OCI-LY7 (cell line): ENCODE measurements around the gene PTPRM. TPM values are rescaled to one million over a fixed set of nuclear protein-coding genes. Genes with fewer than 3 reads are reported as not detected.

Source experiments
- BruUV-seq: library from RNA; stranded (reverse); fragments of 400-500 nt; replicated peaks from 2 replicates; lab custom pipeline; 2021; lab: Mats Ljungman, UMichigan
- CTCF ChIA-PET: fragments of 300-600 bp; sonication (Branson Sonifier 250); formaldehyde crosslinking; loops from one replicate; lab custom pipeline; 2022; ENCODE audit warnings: antibody characterized with exemption; ENCODE audit not compliant: unreplicated experiment; lab: Charles Lee
- POLR2A ChIA-PET: fragments of 300-600 bp; sonication (Branson Sonifier 250); formaldehyde crosslinking; loops from one replicate; lab custom pipeline; 2022; ENCODE audit warnings: antibody characterized with exemption; lab: Charles Lee
- DNase-seq: peaks from one replicate; pipeline ENCODE4 v3.0.0-alpha.2; 2015; ENCODE audit warnings: low spot score
- H2AFZ ChIP-seq: fragments of 200-600 bp; sonication (generic), shearing (Covaris generic); 2 replicates; pipeline ENCODE4 v1.6.1; 2014; ENCODE audit warnings: mild to moderate bottlenecking, antibody characterized with exemption, low read length, moderate library complexity
- H3K27ac ChIP-seq: fragments of 200-600 bp; sonication (generic); 2 replicates; pipeline ENCODE4 v1.5.1; 2014; ENCODE audit warnings: mixed run types, low read depth, mild to moderate bottlenecking, moderate library complexity, low read length, inconsistent platforms; ENCODE audit not compliant: poor library complexity, severe bottlenecking
- H3K36me3 ChIP-seq: fragments of 200-600 bp; sonication (generic); 2 replicates; pipeline ENCODE4 v1.6.1; 2014; ENCODE audit warnings: mild to moderate bottlenecking, antibody characterized with exemption, low read length, moderate library complexity, mixed read lengths; ENCODE audit not compliant: insufficient read depth
- H3K4me1 ChIP-seq: fragments of 200-600 bp; sonication (generic); 2 replicates; pipeline ENCODE4 v1.5.1; 2014; ENCODE audit warnings: mild to moderate bottlenecking, low read length; ENCODE audit not compliant: insufficient read depth, poor library complexity, severe bottlenecking
- H3K4me2 ChIP-seq: fragments of 200-600 bp; sonication (generic); 2 replicates; pipeline ENCODE4 v1.6.1; 2014; ENCODE audit warnings: mild to moderate bottlenecking, low read length
- H3K4me3 ChIP-seq: fragments of 200-600 bp; sonication (generic); 2 replicates; pipeline ENCODE4 v1.5.1; 2014; ENCODE audit warnings: mild to moderate bottlenecking, low read depth, low read length; ENCODE audit not compliant: poor library complexity, severe bottlenecking
- H3K79me2 ChIP-seq: fragments of 200-600 bp; sonication (generic); 2 replicates; pipeline ENCODE4 v1.6.1; 2016; ENCODE audit warnings: low read depth, mild to moderate bottlenecking, low read length, moderate library complexity, mixed read lengths; ENCODE audit not compliant: insufficient read depth
- H3K9me2 ChIP-seq: fragments of 200-600 bp; sonication (generic); 2 replicates; pipeline ENCODE4 v1.6.1; 2016; ENCODE audit warnings: mild to moderate bottlenecking, low read length, mixed read lengths; ENCODE audit not compliant: insufficient read depth
- H3K9me3 ChIP-seq: fragments of 200-600 bp; sonication (generic); 2 replicates; pipeline ENCODE4 v1.6.1; 2014; ENCODE audit warnings: mild to moderate bottlenecking, mixed run types, low read length, mixed read lengths
- H4K20me1 ChIP-seq: fragments of 200-600 bp; sonication (generic); 2 replicates; pipeline ENCODE4 v1.6.1; 2014; ENCODE audit warnings: mild to moderate bottlenecking, antibody characterized with exemption, low read length, moderate library complexity, mixed read lengths; ENCODE audit not compliant: insufficient read depth
- EZH2phosphoT487 ChIP-seq: fragments of 200-600 bp; sonication (generic); IDR thresholded peaks from 2 replicates; pipeline ENCODE4 v1.6.1; 2018; ENCODE audit warnings: low read depth, borderline replicate concordance, mild to moderate bottlenecking, mixed run types, antibody characterized with exemption, low read length, moderate library complexity, mixed read lengths
- intact Hi-C: fragments of 100-400 bp; cut with micrococcal nuclease; formaldehyde crosslinking; loops from one replicate; pipeline ENCODE4 v1.10.0; 2022; ENCODE audit not compliant: unreplicated experiment
- total RNA-seq, 2 experiments: library from RNA; depleted of rRNA in 1 of 2; stranded (reverse); fragments of >200 nt in 1 of 2; shearing (Covaris generic) in 1 of 2; gene quantifications; 2 replicates each; pipeline ENCODE4 v1.2.3, GENCODE V29; 2014 to 2022
- TF ChIP-seq, protein P1 (sequence below): fragments of 200-600 bp; sonication (generic); conservative IDR thresholded peaks from 2 replicates; pipeline ENCODE4 v1.5.1; 2014; ENCODE audit warnings: mild to moderate bottlenecking, antibody characterized with exemption, low read length, moderate library complexity, mixed read lengths

PTPRM gene
- total RNA-seq, 2 experiments from 2014 or later, result not detected

GRCh38 chr18:7872569-7872968 lies 305.5 kb downstream of the PTPRM start:
- no TSS peak for BruUV-seq
- Histone ChIP-seq H3K36me3 (no peaks in the 10 kb centered on the region), H3K4me3 (no peak overlapping the region), H3K4me2 (no peak overlapping the region), H4K20me1 (no peaks in the 10 kb centered on the region), H3K27ac (no peak overlapping the region), H3K79me2 (no peaks in the 10 kb centered on the region), H2AFZ (no peak overlapping the region), H3K4me1 (no peaks in the 10 kb centered on the region), H3K9me2 (no peaks in the 10 kb centered on the region), H3K9me3 (no peaks in the 10 kb centered on the region)
- TF ChIP-seq, protein P1, sequence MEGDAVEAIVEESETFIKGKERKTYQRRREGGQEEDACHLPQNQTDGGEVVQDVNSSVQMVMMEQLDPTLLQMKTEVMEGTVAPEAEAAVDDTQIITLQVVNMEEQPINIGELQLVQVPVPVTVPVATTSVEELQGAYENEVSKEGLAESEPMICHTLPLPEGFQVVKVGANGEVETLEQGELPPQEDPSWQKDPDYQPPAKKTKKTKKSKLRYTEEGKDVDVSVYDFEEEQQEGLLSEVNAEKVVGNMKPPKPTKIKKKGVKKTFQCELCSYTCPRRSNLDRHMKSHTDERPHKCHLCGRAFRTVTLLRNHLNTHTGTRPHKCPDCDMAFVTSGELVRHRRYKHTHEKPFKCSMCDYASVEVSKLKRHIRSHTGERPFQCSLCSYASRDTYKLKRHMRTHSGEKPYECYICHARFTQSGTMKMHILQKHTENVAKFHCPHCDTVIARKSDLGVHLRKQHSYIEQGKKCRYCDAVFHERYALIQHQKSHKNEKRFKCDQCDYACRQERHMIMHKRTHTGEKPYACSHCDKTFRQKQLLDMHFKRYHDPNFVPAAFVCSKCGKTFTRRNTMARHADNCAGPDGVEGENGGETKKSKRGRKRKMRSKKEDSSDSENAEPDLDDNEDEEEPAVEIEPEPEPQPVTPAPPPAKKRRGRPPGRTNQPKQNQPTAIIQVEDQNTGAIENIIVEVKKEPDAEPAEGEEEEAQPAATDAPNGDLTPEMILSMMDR, result no peak
- no peak for TF ChIP-seq EZH2phosphoT487
- POLR2A ChIA-PET, result interaction anchor here (1.0 kb wide), 1 partner anchor 33 kb away, joined by 3 read pairs; no protein-coding TSS in a partner anchor
- intact Hi-C loops, result no loop called here
- CTCF ChIA-PET, result no interaction called here
- no peak for DNase-seq

GRCh38 chr18:7873316-7873715 lies 306.2 kb downstream of the PTPRM start:
- ChIA-PET CTCF (no interaction called here), POLR2A (interaction anchor here (1.0 kb wide), 1 partner anchor 32 kb away, joined by 3 read pairs; no protein-coding TSS in a partner anchor)
- H3K4me2 ChIP-seq, result no peak overlapping the region
- H3K36me3 ChIP-seq, result no peaks in the 10 kb centered on the region
- H3K27ac ChIP-seq, result no peak overlapping the region
- no peaks in the 10 kb centered on the region for H4K20me1 ChIP-seq
- no peak for DNase-seq
- no peaks in the 10 kb centered on the region for H3K79me2 ChIP-seq
- intact Hi-C loops, result no loop called here
- H3K4me3 ChIP-seq, result no peak overlapping the region
- no peaks in the 10 kb centered on the region for H3K9me2 ChIP-seq
- H2AFZ ChIP-seq, result no peak overlapping the region
- no peaks in the 10 kb centered on the region for H3K9me3 ChIP-seq
- no TSS peak for BruUV-seq
- TF ChIP-seq, protein P1, result no peak
- TF ChIP-seq EZH2phosphoT487, result no peak
- no peaks in the 10 kb centered on the region for H3K4me1 ChIP-seq

DNA sequence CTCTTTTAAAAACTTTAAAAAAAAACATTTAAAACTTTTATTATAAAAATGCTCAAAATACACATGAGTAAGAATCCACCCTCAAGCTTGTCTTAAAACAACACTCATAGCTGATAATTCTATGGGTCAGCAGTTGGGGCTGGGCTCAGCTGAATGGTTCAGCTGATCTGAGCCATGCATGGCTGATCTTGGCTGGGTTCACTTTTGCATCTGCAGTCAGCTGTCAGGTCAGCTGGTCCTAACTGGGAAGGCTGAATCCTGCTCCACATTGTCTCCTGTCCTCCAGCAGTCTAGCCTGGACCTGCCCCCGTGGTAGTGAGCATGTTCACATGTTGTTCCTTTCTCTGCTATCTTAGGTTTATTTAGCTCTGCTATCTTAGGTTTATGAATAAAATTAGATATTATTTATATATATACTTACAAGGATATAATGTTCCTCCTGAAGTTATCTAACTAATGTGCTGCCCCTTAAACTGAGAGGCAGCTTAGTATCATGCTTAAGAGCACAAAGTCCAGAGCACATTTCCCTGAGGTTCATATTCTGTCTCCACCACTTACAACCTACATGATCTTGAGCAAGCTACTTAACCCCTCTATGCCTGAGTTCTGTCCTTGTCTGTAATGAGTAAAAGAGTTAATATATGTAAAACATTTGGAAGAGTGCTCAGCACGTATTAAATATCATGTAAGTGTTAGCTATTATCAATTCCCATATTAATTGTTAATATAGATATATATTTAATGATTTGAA lies 309.4 kb downstream of the PTPRM start:
- Histone ChIP-seq H3K36me3 (no peaks in the 10 kb centered on the region), H3K9me2 (no peaks in the 10 kb centered on the region), H3K9me3 (no peaks in the 10 kb centered on the region), H4K20me1 (no peaks in the 10 kb centered on the region), H3K4me2 (no peak overlapping the region), H3K4me1 (no peaks in the 10 kb centered on the region), H2AFZ (no peak overlapping the region), H3K4me3 (no peak overlapping the region), H3K79me2 (no peaks in the 10 kb centered on the region), H3K27ac (no peak overlapping the region)
- DNase-seq, result no peak
- ChIA-PET CTCF (no interaction called here), POLR2A (interaction anchor here (1.2 kb wide), 1 partner anchor 8 kb away, joined by 4 read pairs; no protein-coding TSS in a partner anchor)
- intact Hi-C loops, result no loop called here
- TF ChIP-seq EZH2phosphoT487, result no peak
- TF ChIP-seq, protein P1, result no peak
- BruUV-seq, result no TSS peak
